Natural killer cell (primary cell): ENCODE data around the gene EP400. TPM values are rescaled to one million over a fixed set of nuclear protein-coding genes. Genes with fewer than 3 reads are reported as not detected.

ENCODE experiments used
- ATAC-seq, 3 donors: fragments of 150-1000 bp in 2 of 3; fragments of 200-7000 bp in 1 of 3; cut with Tn5 transposase; 1 replicate in 1 of 3; 2 replicates in 2 of 3; pipeline ENCODE4 v1.10.0; 2021; ENCODE audit warnings: mild to moderate bottlenecking in 2 of 3, moderate library complexity in 2 of 3
- DNase-seq, 2 donors: peaks; one replicate each; pipeline versions ENCODE4 v3.0.0 to v3.0.0-alpha.2; 2013 to 2021; ENCODE audit warnings: mixed read lengths in 1 of 2
- H3K27ac ChIP-seq: one replicate; pipeline ENCODE4 v1.5.1; 2013; ENCODE audit warnings: mild to moderate bottlenecking, low read length
- H3K27me3 ChIP-seq: one replicate; pipeline ENCODE4 v1.6.1; 2013; ENCODE audit warnings: low read length; ENCODE audit not compliant: control insufficient read depth, insufficient read depth
- H3K36me3 ChIP-seq: one replicate; pipeline ENCODE4 v1.6.1; 2013; ENCODE audit warnings: low read length; ENCODE audit not compliant: control insufficient read depth, insufficient read depth
- H3K4me1 ChIP-seq: one replicate; pipeline ENCODE4 v1.6.1; 2013; ENCODE audit warnings: low read length; ENCODE audit not compliant: control insufficient read depth, insufficient read depth
- H3K4me3 ChIP-seq: one replicate; pipeline ENCODE4 v1.5.1; 2013; ENCODE audit warnings: low read length
- H3K9me3 ChIP-seq: one replicate; pipeline ENCODE4 v1.6.1; 2013; ENCODE audit warnings: low read length; ENCODE audit not compliant: control insufficient read depth, insufficient read depth
- H3K27ac Mint-ChIP-seq, 2 donors: one replicate each; pipeline ENCODE4 v1.8.0; 2022; ENCODE audit warnings: mild to moderate bottlenecking in 2 of 2, mixed read lengths in 2 of 2, moderate library complexity in 1 of 2
- H3K27me3 Mint-ChIP-seq, 2 donors: one replicate each; pipeline ENCODE4 v1.8.0; 2022; ENCODE audit warnings: low read depth in 2 of 2, mixed read lengths in 2 of 2
- H3K36me3 Mint-ChIP-seq: one replicate; pipeline ENCODE4 v1.8.0; 2022; ENCODE audit warnings: mixed read lengths
- H3K4me1 Mint-ChIP-seq, 2 donors: one replicate each; pipeline ENCODE4 v1.8.0; 2022; ENCODE audit warnings: mixed read lengths in 2 of 2
- H3K4me3 Mint-ChIP-seq: one replicate; pipeline ENCODE4 v1.8.0; 2022; ENCODE audit warnings: mild to moderate bottlenecking, moderate library complexity, mixed read lengths
- H3K9me3 Mint-ChIP-seq, 2 donors: one replicate each; pipeline ENCODE4 v1.8.0; 2022; ENCODE audit warnings: mixed read lengths in 2 of 2
- CTCF ChIP-seq: fragments of 200-600 bp; IDR thresholded peaks from one replicate; pipeline ENCODE4 v1.8.0; 2022; ENCODE audit warnings: antibody characterized with exemption
- WGBS: methylation state at CpG from one replicate; pipeline ENCODE4 v1.1.7; 2013; ENCODE audit warnings: missing lambda C conversion rate; ENCODE audit not compliant: insufficient coverage; 5-methylcytosine and 5-hydroxymethylcytosine counted together
- intact Hi-C: fragments of 100-400 bp; cut with micrococcal nuclease; formaldehyde crosslinking; loops from one replicate; pipeline ENCODE4 v1.14.2; 2022
- total RNA-seq, 4 donors: library from RNA; stranded (reverse); fragments of 120-200 nt in 1 of 4; gene quantifications; one replicate each; pipeline versions ENCODE4 v1.2.3 to v1.2.4, GENCODE V29; 2013 to 2022

The EP400 gene
- total RNA-seq, 3 donors from 2014 or later (not counting 1 experiment from before 2014, with no cell fraction given): 62.8 to 81.1 (median 80.1) TPM

GRCh38 chr12:131910302-131911027, 39.3 kb upstream of the EP400 start:
- Histone ChIP-seq H3K4me3 (no peak overlapping the region), H3K27ac (no peak overlapping the region), H3K36me3 (peaks cover 39% of the 10 kb centered on the region), H3K4me1 (peaks cover 1% of the 10 kb centered on the region), H3K27me3 (no peaks in the 10 kb centered on the region), H3K9me3 (no peaks in the 10 kb centered on the region)
- no peak for ATAC-seq
- 87% methylated on average over 23 of the region's 23 CpGs for WGBS
- no peak overlapping the region for H3K4me3 Mint-ChIP-seq
- intact Hi-C loops: no loop called here
- DNase-seq: no peak
- no peaks in the 10 kb centered on the region for H3K27me3 Mint-ChIP-seq
- no peaks in the 10 kb centered on the region for H3K9me3 Mint-ChIP-seq
- peaks cover 0 to 5% of the 10 kb centered on the region in 2 donors for H3K4me1 Mint-ChIP-seq
- no peaks in the 10 kb centered on the region for H3K36me3 Mint-ChIP-seq
- H3K27ac Mint-ChIP-seq: no peak overlapping the region
- no peak for TF ChIP-seq CTCF

GRCh38 chr12:131911028-131911650, 38.6 kb upstream of the EP400 start:
- Mint-ChIP-seq H3K4me1 (no peaks in the 10 kb centered on the region), H3K27ac (no peak overlapping the region), H3K9me3 (no peaks in the 10 kb centered on the region), H3K36me3 (no peaks in the 10 kb centered on the region), H3K4me3 (no peak overlapping the region), H3K27me3 (no peaks in the 10 kb centered on the region)
- Histone ChIP-seq H3K4me3 (no peak overlapping the region), H3K36me3 (peaks cover 45% of the 10 kb centered on the region), H3K27ac (no peak overlapping the region), H3K4me1 (no peaks in the 10 kb centered on the region), H3K27me3 (no peaks in the 10 kb centered on the region), H3K9me3 (no peaks in the 10 kb centered on the region)
- no peak for TF ChIP-seq CTCF
- ATAC-seq: no peak
- intact Hi-C loops: no loop called here
- 95% methylated on average over 17 of the region's 17 CpGs for WGBS
- DNase-seq: no peak

- Mint-ChIP-seq H3K36me3 (no peaks in the 10 kb centered on the region), H3K4me1 (no peaks in the 10 kb centered on the region), H3K9me3 (no peaks in the 10 kb centered on the region), H3K27me3 (no peaks in the 10 kb centered on the region), H3K4me3 (no peak overlapping the region), H3K27ac (no peak overlapping the region)
- 90% methylated on average over 22 of the region's 22 CpGs for WGBS
- intact Hi-C loops: no loop called here
- no peak for TF ChIP-seq CTCF
- DNase-seq (no peak), ATAC-seq (no peak)
- H3K36me3 ChIP-seq: peaks cover 49% of the 10 kb centered on the region
- no peaks in the 10 kb centered on the region for H3K4me1 ChIP-seq
- no peaks in the 10 kb centered on the region for H3K27me3 ChIP-seq
- H3K27ac ChIP-seq: no peak overlapping the region
- H3K9me3 ChIP-seq: no peaks in the 10 kb centered on the region
- no peak overlapping the region for H3K4me3 ChIP-seq
Observed at GRCh38 chr12:131911851-131912477, 37.8 kb upstream of the EP400 start.
